ENCODE data around the gene SLC30A7.
"Not testable (repeated sequence)": the region's sequence is repeated elsewhere in the genome, so short reads cannot be mapped to it uniquely, and the experiment has no call there.

The SLC30A7 gene

DNA sequence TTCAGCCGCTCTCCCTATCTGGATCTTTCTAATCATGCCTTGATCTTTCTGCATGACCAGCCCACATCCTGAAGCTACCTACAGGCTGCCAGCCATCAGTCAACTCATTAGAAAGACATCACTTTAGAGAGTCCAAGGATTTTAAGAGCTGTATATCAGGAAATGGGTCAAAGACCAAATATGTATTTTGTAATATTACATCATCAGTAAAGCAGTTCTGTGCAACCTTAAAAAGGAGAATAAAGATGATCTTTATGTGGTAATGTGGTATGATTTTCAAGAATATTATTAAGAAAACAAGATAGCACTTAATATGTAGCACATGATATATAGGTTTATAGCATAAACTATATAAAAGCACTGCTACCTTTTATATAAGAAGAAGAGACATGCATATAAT is 47.6 kb downstream of the SLC30A7 start:
- no peak overlapping the region for H3K4me3 Mint-ChIP-seq
- peaks cover 82% of the 10 kb centered on the region for H3K36me3 Mint-ChIP-seq (ENCODE audit: low read depth)
- TF ChIP-seq, protein P1, sequence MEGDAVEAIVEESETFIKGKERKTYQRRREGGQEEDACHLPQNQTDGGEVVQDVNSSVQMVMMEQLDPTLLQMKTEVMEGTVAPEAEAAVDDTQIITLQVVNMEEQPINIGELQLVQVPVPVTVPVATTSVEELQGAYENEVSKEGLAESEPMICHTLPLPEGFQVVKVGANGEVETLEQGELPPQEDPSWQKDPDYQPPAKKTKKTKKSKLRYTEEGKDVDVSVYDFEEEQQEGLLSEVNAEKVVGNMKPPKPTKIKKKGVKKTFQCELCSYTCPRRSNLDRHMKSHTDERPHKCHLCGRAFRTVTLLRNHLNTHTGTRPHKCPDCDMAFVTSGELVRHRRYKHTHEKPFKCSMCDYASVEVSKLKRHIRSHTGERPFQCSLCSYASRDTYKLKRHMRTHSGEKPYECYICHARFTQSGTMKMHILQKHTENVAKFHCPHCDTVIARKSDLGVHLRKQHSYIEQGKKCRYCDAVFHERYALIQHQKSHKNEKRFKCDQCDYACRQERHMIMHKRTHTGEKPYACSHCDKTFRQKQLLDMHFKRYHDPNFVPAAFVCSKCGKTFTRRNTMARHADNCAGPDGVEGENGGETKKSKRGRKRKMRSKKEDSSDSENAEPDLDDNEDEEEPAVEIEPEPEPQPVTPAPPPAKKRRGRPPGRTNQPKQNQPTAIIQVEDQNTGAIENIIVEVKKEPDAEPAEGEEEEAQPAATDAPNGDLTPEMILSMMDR (IDR thresholded peaks at IDR 0.05; ENCODE audit: unreplicated experiment in 3 of 3): no peak
- peaks cover 18% of the 10 kb centered on the region for H3K9me3 Mint-ChIP-seq
- no peaks in the 10 kb centered on the region for H3K27me3 Mint-ChIP-seq (ENCODE audit: low read depth)
- H3K27ac Mint-ChIP-seq: peak overlapping the region in 2 of 3 experiments; percentile 57 to 75
- H3K4me1 Mint-ChIP-seq: peaks cover 3% of the 10 kb centered on the region

DNA sequence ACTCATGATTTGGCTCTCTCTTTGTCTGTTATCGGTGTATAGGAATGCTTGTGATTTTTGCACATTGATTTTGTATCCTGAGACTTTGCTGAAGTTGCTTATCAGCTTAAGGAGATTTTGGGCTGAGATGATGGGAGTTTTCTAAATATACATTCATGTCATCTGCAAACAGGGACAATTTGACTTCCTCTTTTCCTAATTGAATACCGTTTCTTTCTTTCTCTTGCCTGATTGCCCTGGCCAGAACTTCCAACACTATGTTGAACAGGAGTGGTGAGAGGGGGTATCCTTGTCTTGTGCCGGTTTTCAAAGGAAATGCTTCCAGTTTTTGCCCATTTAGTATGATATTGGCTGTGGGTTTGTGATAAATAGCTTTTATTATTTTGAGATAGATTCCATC is 50.2 kb downstream of the SLC30A7 start:
- H3K27me3 Mint-ChIP-seq (ENCODE audit: low read depth); H3K27ac Mint-ChIP-seq; H3K4me3 Mint-ChIP-seq: not testable (repeated sequence)
- Mint-ChIP-seq H3K9me3 (peaks cover 24% of the 10 kb centered on the region), H3K36me3 (ENCODE audit: low read depth) (peaks cover 77% of the 10 kb centered on the region), H3K4me1 (peaks cover 10% of the 10 kb centered on the region)

- H3K36me3 Mint-ChIP-seq (ENCODE audit: low read depth): peaks cover 77% of the 10 kb centered on the region
- peaks cover 12% of the 10 kb centered on the region for H3K4me1 Mint-ChIP-seq
- peaks cover 24% of the 10 kb centered on the region for H3K9me3 Mint-ChIP-seq
- not testable (repeated sequence) for H3K4me3 Mint-ChIP-seq; H3K27me3 Mint-ChIP-seq (ENCODE audit: low read depth); H3K27ac Mint-ChIP-seq
Observed at GRCh38 chr1:100947816-100948215, 51.9 kb downstream of the SLC30A7 start.

- H3K27me3 Mint-ChIP-seq (ENCODE audit: low read depth): not testable (repeated sequence)
- peaks cover 24% of the 10 kb centered on the region for H3K9me3 Mint-ChIP-seq
Observed at GRCh38 chr1:100948721-100949405, 53.0 kb downstream of the SLC30A7 start.

DNA sequence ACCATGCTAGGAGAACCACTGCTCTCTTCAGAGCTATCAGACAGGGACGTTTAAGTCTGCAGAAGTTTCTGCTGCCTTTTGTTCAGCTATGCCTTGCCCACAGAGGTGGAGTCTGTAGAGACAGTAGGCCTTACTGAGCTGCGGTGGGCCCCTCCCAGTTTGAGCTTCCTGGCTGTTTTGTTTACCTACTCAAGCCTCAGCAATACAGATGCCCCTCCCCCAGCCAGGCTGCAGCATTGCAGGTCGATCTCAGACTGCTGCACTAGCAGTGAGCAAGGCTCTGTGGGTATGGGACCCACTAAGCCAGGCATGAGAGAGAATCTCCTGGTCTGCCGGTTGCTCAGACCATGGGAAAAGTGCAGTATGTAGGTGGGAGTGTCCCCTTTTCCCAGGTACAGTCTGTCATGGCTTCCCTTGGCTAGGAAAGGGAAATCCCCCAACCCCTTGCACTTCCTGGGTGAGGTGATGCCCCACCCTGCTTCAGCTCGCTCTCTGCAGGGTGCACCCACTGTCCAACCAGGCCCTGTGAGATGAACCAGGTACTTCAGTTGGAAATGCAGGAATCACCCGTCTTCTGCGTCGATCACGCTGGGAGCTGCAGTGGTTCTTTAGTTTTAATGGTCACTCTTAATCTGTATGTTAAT is 53.7 kb downstream of the SLC30A7 start:
- Mint-ChIP-seq H3K36me3 (ENCODE audit: low read depth) (peaks cover 69% of the 10 kb centered on the region), H3K27ac (peak overlapping the region in 2 of 3 experiments; percentile 33 to 43), H3K9me3 (peaks cover 24% of the 10 kb centered on the region)
- not testable (repeated sequence) for H3K4me3 Mint-ChIP-seq; H3K27me3 Mint-ChIP-seq (ENCODE audit: low read depth); H3K4me1 Mint-ChIP-seq

More at GRCh38 chr1:100948721-100949405, 53.0 kb downstream of the SLC30A7 start:
- not testable (repeated sequence) for H3K4me3 Mint-ChIP-seq, H3K4me1 Mint-ChIP-seq
- peaks cover 71% of the 10 kb centered on the region for H3K36me3 Mint-ChIP-seq (ENCODE audit: low read depth)
- peak overlapping the region in 1 of 3 experiments; percentile 33 for H3K27ac Mint-ChIP-seq

DNA sequence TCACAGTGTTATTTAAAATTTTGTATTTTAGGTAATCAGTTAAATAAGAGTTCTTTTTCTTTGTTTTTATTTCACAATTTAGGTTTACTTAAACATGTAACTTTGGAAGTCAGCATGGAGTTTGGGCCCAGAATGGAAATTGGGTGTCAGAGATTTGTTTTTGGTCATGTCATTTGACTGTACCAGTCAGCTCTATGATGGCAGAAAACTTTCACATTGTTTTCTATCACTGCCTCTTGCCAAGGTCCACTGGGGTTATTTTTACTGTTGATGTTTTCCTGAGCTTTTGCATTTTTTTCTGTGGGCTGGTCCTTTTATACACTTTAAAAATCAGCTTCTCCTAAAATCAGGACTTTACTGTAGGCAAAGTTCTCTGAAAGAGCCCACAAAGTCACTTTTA is 54.4 kb downstream of the SLC30A7 start:
- Mint-ChIP-seq H3K4me1 (peaks cover 11% of the 10 kb centered on the region), H3K27ac (peak overlapping the region; percentile 45 to 83 (median 75)), H3K27me3 (ENCODE audit: low read depth) (no peaks in the 10 kb centered on the region), H3K4me3 (no peak overlapping the region), H3K9me3 (peaks cover 24% of the 10 kb centered on the region), H3K36me3 (ENCODE audit: low read depth) (peaks cover 62% of the 10 kb centered on the region)
- TF ChIP-seq, protein P1 (IDR thresholded peaks at IDR 0.05; ENCODE audit: unreplicated experiment in 3 of 3): no peak

- Mint-ChIP-seq H3K4me3 (no peak overlapping the region), H3K27ac (peak overlapping the region; percentile 45 to 83 (median 75)), H3K27me3 (ENCODE audit: low read depth) (no peaks in the 10 kb centered on the region), H3K4me1 (peaks cover 13% of the 10 kb centered on the region), H3K9me3 (peaks cover 24% of the 10 kb centered on the region), H3K36me3 (ENCODE audit: low read depth) (peaks cover 57% of the 10 kb centered on the region)
- TF ChIP-seq, protein P1 (IDR thresholded peaks at IDR 0.05; ENCODE audit: unreplicated experiment in 3 of 3): no peak
Observed at GRCh38 chr1:100950781-100951180, 54.9 kb downstream of the SLC30A7 start.

All from nephron (organoid).